Astrocyte (in vitro differentiated cells and primary cell): ENCODE results near the gene CRB2. TPM values are rescaled to one million over a fixed set of nuclear protein-coding genes. Genes with fewer than 3 reads are reported as not detected.

ENCODE experiments used
- DNase-seq: peaks from one replicate; pipeline ENCODE4 v3.0.0-alpha.2; 2010; ENCODE audit warnings: low read depth
- FAIRE-seq: peaks from 2 replicates; lab custom pipeline; 2011; peaks lifted over from hg19 to GRCh38; lab: Jason Lieb, UNC
- H2AFZ ChIP-seq: 2 replicates; pipeline ENCODE4 v1.6.0; 2012; ENCODE audit warnings: low read depth, low read length, inconsistent platforms
- H3K27ac ChIP-seq: 2 replicates; pipeline ENCODE4 v1.5.1; 2011; ENCODE audit warnings: low read depth, low read length, inconsistent platforms
- H3K27me3 ChIP-seq: 2 replicates; pipeline ENCODE4 v1.6.0; 2011; ENCODE audit warnings: low read length, inconsistent platforms; ENCODE audit not compliant: insufficient read depth
- H3K36me3 ChIP-seq: 2 replicates; pipeline ENCODE4 v1.5.1; 2011; ENCODE audit warnings: low read length, inconsistent platforms; ENCODE audit not compliant: insufficient read depth
- H3K4me1 ChIP-seq: 2 replicates; pipeline ENCODE4 v1.5.1; 2011; ENCODE audit warnings: low read length, inconsistent platforms; ENCODE audit not compliant: insufficient read depth
- H3K4me2 ChIP-seq: 2 replicates; pipeline ENCODE4 v1.6.0; 2012; ENCODE audit warnings: low read length, inconsistent platforms
- H3K4me3 ChIP-seq: 2 replicates; pipeline ENCODE4 v1.5.1; 2011; ENCODE audit warnings: low read depth, mild to moderate bottlenecking, low read length, inconsistent platforms; ENCODE audit not compliant: insufficient read depth
- H3K79me2 ChIP-seq: 2 replicates; pipeline ENCODE4 v1.6.0; 2012; ENCODE audit warnings: mild to moderate bottlenecking, low read length, inconsistent platforms; ENCODE audit not compliant: insufficient read depth
- H3K9ac ChIP-seq: 2 replicates; pipeline ENCODE4 v1.6.0; 2012; ENCODE audit warnings: mild to moderate bottlenecking, low read length, inconsistent platforms
- H3K9me3 ChIP-seq: 2 replicates; pipeline ENCODE4 v1.5.1; 2012; ENCODE audit warnings: low read depth, mild to moderate bottlenecking, low read length, inconsistent platforms; ENCODE audit not compliant: insufficient read depth
- H4K20me1 ChIP-seq: 2 replicates; pipeline ENCODE4 v1.6.0; 2012; ENCODE audit warnings: low read length, inconsistent platforms; ENCODE audit not compliant: insufficient read depth
- H3K27ac Mint-ChIP-seq: one replicate; pipeline ENCODE4 v1.8.0; 2021; ENCODE audit warnings: mild to moderate bottlenecking, mixed read lengths; ENCODE audit not compliant: unreplicated experiment
- H3K27me3 Mint-ChIP-seq: one replicate; pipeline ENCODE4 v1.8.0; 2021; ENCODE audit warnings: low read depth, mixed read lengths; ENCODE audit not compliant: unreplicated experiment
- H3K36me3 Mint-ChIP-seq: one replicate; pipeline ENCODE4 v1.8.0; 2021; ENCODE audit warnings: low read depth, mixed read lengths; ENCODE audit not compliant: unreplicated experiment
- H3K4me1 Mint-ChIP-seq: one replicate; pipeline ENCODE4 v1.8.0; 2021; ENCODE audit warnings: low read depth, mixed read lengths; ENCODE audit not compliant: unreplicated experiment
- H3K4me3 Mint-ChIP-seq: one replicate; pipeline ENCODE4 v1.8.0; 2021; ENCODE audit warnings: mild to moderate bottlenecking, moderate library complexity, mixed read lengths; ENCODE audit not compliant: unreplicated experiment
- H3K9me3 Mint-ChIP-seq: one replicate; pipeline ENCODE4 v1.8.0; 2021; ENCODE audit warnings: mild to moderate bottlenecking, mixed read lengths; ENCODE audit not compliant: unreplicated experiment
- EZH2 ChIP-seq: IDR thresholded peaks from 2 replicates; pipeline ENCODE4 v1.6.1; 2012; ENCODE audit warnings: mild to moderate bottlenecking, low read length, inconsistent platforms; ENCODE audit not compliant: insufficient read depth
- microRNA-seq: library from miRNA; unstranded; fragments of <30 nt; microRNA quantifications from one replicate; pipeline ENCODE4 v1.2.0, GENCODE V29; 2020
- total RNA-seq: library from RNA; stranded (reverse); gene quantifications from 2 replicates; pipeline ENCODE4 v1.2.1, GENCODE V29; 2021
- TF ChIP-seq, protein P1 (sequence below): IDR thresholded peaks from 2 replicates; pipeline ENCODE4 v1.5.1; 2011; ENCODE audit warnings: low read depth, mild to moderate bottlenecking, inconsistent platforms, low read length, moderate library complexity; ENCODE audit not compliant: insufficient read depth

CRB2 gene
- total RNA-seq, 1 donor from 2014 or later, result 2.4 TPM

DNA sequence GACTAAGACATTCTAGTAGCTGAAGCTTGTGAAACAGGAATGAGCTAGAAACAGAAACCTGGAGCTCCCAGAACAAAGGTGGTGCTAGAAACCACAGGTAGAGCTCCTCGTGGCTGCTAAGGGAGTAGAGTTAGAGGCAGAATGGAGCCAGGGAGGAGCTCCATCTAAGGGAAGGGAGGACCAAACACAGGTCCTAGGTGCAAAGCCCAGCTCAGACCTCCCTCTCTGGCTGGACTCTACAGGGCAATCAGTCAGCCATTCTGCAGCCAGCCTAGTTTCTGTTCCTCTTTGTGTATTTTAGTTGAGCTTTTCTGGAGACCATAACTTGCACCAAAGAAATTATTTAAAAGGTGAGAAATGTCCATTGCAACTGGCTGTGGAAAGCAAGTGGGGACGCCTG is 70.4 kb downstream of the CRB2 start:
- Mint-ChIP-seq H3K36me3 (peaks cover 25% of the 10 kb centered on the region), H3K9me3 (peaks cover 8% of the 10 kb centered on the region), H3K27me3 (peaks cover 39% of the 10 kb centered on the region), H3K4me3 (no peak overlapping the region), H3K27ac (no peak overlapping the region), H3K4me1 (no peaks in the 10 kb centered on the region)
- Histone ChIP-seq H2AFZ (no peak overlapping the region), H3K4me3 (no peak overlapping the region), H3K27ac (no peak overlapping the region), H3K4me1 (no peaks in the 10 kb centered on the region), H3K4me2 (no peak overlapping the region), H3K36me3 (no peaks in the 10 kb centered on the region), H3K9me3 (no peaks in the 10 kb centered on the region), H4K20me1 (no peaks in the 10 kb centered on the region), H3K27me3 (peaks cover 1% of the 10 kb centered on the region), H3K9ac (no peak overlapping the region), H3K79me2 (no peaks in the 10 kb centered on the region)
- no peak for TF ChIP-seq EZH2
- TF ChIP-seq, protein P1, sequence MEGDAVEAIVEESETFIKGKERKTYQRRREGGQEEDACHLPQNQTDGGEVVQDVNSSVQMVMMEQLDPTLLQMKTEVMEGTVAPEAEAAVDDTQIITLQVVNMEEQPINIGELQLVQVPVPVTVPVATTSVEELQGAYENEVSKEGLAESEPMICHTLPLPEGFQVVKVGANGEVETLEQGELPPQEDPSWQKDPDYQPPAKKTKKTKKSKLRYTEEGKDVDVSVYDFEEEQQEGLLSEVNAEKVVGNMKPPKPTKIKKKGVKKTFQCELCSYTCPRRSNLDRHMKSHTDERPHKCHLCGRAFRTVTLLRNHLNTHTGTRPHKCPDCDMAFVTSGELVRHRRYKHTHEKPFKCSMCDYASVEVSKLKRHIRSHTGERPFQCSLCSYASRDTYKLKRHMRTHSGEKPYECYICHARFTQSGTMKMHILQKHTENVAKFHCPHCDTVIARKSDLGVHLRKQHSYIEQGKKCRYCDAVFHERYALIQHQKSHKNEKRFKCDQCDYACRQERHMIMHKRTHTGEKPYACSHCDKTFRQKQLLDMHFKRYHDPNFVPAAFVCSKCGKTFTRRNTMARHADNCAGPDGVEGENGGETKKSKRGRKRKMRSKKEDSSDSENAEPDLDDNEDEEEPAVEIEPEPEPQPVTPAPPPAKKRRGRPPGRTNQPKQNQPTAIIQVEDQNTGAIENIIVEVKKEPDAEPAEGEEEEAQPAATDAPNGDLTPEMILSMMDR, result no peak
- DNase-seq, result no peak
- no peak for FAIRE-seq

Small RNA genes within 50 kb of the gene (microRNA-seq; reads per million reads assigned to microRNA genes)
- not detected for gene MIR601

Other genes with a start within 250 kb of the CRB2 start
- 11.4 and 13.1 TPM in 2 replicates for gene STRBP, start 87.6 kb upstream of the CRB2 start, total RNA-seq